Adrenal gland (tissue), 12 donors: ENCODE data around the gene PIGS. TPM values are rescaled to one million over a fixed set of nuclear protein-coding genes. Genes with fewer than 3 reads are reported as not detected.

Source experiments
- DNase-seq, 7 donors: peaks; one replicate each; pipeline ENCODE4 v3.0.0-alpha.2; 2019 to 2020
- H3K27ac ChIP-seq, 5 donors: fragments of 200-600 bp; sonication (generic) in 4 of 5; 1 replicate in 3 of 5; 2 replicates in 2 of 5; pipeline versions ENCODE4 v1.5.1 to v1.8.0; 2016 to 2020; ENCODE audit warnings: mild to moderate bottlenecking in 1 of 5
- H3K27me3 ChIP-seq: fragments of 200-600 bp; 2 replicates; pipeline ENCODE4 v1.8.0; 2021
- H3K36me3 ChIP-seq, 2 donors: fragments of 200-600 bp; replicated peaks in 1 of 2; 1 replicate in 1 of 2; 2 replicates in 1 of 2; pipeline versions ENCODE4 v1.5.1 to v1.8.0; 2018 to 2022
- H3K4me1 ChIP-seq, 2 donors: fragments of 200-600 bp; replicated peaks in 1 of 2; 1 replicate in 1 of 2; 2 replicates in 1 of 2; pipeline versions ENCODE4 v1.5.1 to v1.8.0; 2018 to 2021
- H3K4me3 ChIP-seq, 4 donors: fragments of 200-600 bp; sonication (generic) in 3 of 4; one replicate each; pipeline ENCODE4 v1.5.1; 2016 to 2018
- H3K9me3 ChIP-seq, 3 donors: fragments of 200-600 bp; sonication (generic) in 1 of 3; replicated peaks in 1 of 3; 1 replicate in 2 of 3; 2 replicates in 1 of 3; pipeline versions ENCODE4 v1.5.1 to v1.8.0; 2016 to 2021
- POLR2A ChIP-seq, 2 donors: fragments of 450-650 bp; IDR thresholded peaks; one replicate each; pipeline ENCODE4 v1.6.1; 2017; ENCODE audit warnings: antibody characterized with exemption in 2 of 2, mild to moderate bottlenecking in 2 of 2, moderate library complexity in 1 of 2
- WGBS, 4 donors: extraction: QIAGEN DNeasy Blood & Tissue Kit in 2 of 4; methylation state at CpG; one replicate each; pipeline versions ENCODE4 v1.1.5 to v1.1.7; 2013 to 2017; 5-methylcytosine and 5-hydroxymethylcytosine counted together
- intact Hi-C, 2 donors: fragments of 100-400 bp; cut with DNase I; formaldehyde crosslinking; loops; one replicate each; pipeline versions ENCODE4 v1.14.1 to v1.15.0; 2022 to 2023
- polyA plus RNA-seq, 3 donors: library from polyadenylated mRNA; stranded (reverse); fragments of 200-250 nt in 2 of 3; fragments of 350-450 nt in 1 of 3; fragmentation: Illumina TruSeq in 1 of 3; extraction: RNeasy Lipid Tissue Mini Kit (QIAGEN cat#74804) in 1 of 3; gene quantifications; one replicate each; pipeline ENCODE4 v1.2.3, GENCODE V29; 2013 to 2014
- total RNA-seq, 9 donors: library from RNA; depleted of rRNA in 4 of 9; stranded (reverse); fragments of >200 nt in 4 of 9; fragments of 120-200 nt in 1 of 9; fragmentation: NEBNext Ultra II Directional in 1 of 9; extraction: Animal tissue kit (Norgen Biotek cat#: 25700) in 1 of 9; gene quantifications; one replicate each; pipeline versions ENCODE4 v1.1.0 to v1.2.4, GENCODE V29; 2013 to 2023
- TF ChIP-seq, protein P1 (sequence below), 6 experiments: fragments of 450-650 bp in 4 of 6; fragments of 200-600 bp in 2 of 6; sonication (generic) in 1 of 6; IDR thresholded peaks; 1 replicate in 5 of 6; 2 replicates in 1 of 6; pipeline versions ENCODE4 v1.5.1 to v1.8.0; 2016 to 2021; ENCODE audit warnings: antibody characterized with exemption in 6 of 6, mild to moderate bottlenecking in 2 of 6, moderate library complexity in 1 of 6
- donor health status: healthy with polysubstance abuse.
- donor health status: Bipolar disorder and iron deficiency.
- donor health status: DM: yes; HTN: yes; CAD: no.
- donor health status: DM: no; HTN: no; CAD: no.
- donor health status: DM: no; HTN: no; CAD: no.
- donor health status: DM: yes; HTN: yes; CAD: no.

Gene PIGS
- total and polyA plus RNA-seq, 12 donors = 9.2 to 73.0 (median 55.6) TPM

DNA sequence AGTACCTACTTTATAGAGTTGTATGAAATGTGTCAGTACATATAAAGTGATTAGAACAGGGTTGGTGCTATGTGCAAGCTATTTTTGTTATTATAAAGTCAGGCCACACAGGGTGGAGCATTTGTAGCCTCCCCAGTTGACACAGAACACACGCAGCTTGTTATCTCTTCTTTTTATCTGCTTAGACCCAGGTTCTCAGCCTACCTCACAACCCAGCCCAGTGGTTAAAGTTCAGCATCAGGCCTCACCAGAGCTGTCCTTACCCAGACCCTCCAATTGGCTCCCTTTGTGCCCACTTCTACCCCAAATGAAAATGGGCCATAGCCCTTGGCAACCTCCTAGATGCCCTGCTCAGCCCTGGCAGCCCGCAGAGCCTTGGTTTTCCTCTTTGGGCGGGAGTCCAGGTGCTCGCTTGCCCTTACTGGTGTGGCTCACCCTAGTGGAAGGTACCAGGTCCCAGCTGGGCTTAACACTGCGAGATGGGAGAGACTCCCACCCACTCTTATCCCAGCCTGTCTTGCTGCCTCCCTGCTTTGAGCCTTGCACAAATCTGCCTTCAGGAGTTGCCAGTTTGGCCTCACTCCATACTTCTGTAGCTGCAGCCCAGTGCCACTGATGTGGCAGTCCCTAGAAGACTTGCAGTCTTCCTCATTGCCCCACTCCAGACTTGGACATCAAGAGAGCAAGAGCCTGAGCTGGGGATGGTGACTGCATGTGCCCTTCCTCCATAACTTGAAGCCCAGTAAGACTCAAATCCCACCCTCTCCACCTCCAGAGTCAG, 1.1 kb upstream of the PIGS start:
- intact Hi-C loops = no loop called here
- no peak for DNase-seq
- WGBS, 4 donors = 76 to 78% (median 77%) methylated on average over 5 of the region's 5 CpGs
- no peaks in the 10 kb centered on the region for H3K36me3 ChIP-seq
- H3K27ac ChIP-seq = peak overlapping the region in 2 of 5 donors; percentile 79 to 86
- H3K4me1 ChIP-seq = peaks cover 13 to 30% of the 10 kb centered on the region in 2 donors
- TF ChIP-seq, protein P1, sequence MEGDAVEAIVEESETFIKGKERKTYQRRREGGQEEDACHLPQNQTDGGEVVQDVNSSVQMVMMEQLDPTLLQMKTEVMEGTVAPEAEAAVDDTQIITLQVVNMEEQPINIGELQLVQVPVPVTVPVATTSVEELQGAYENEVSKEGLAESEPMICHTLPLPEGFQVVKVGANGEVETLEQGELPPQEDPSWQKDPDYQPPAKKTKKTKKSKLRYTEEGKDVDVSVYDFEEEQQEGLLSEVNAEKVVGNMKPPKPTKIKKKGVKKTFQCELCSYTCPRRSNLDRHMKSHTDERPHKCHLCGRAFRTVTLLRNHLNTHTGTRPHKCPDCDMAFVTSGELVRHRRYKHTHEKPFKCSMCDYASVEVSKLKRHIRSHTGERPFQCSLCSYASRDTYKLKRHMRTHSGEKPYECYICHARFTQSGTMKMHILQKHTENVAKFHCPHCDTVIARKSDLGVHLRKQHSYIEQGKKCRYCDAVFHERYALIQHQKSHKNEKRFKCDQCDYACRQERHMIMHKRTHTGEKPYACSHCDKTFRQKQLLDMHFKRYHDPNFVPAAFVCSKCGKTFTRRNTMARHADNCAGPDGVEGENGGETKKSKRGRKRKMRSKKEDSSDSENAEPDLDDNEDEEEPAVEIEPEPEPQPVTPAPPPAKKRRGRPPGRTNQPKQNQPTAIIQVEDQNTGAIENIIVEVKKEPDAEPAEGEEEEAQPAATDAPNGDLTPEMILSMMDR (IDR thresholded peaks at IDR 0.05) = no peak
- TF ChIP-seq POLR2A (IDR thresholded peaks at IDR 0.05) = no peak
- no peaks in the 10 kb centered on the region for H3K27me3 ChIP-seq
- H3K4me3 ChIP-seq = no peak overlapping the region
- H3K9me3 ChIP-seq = no peaks in the 10 kb centered on the region

GRCh38 chr17:28570716-28571360, 486 bp downstream of the PIGS start:
- intact Hi-C loops = no loop called here
- Histone ChIP-seq H3K4me3 (peak overlapping the region; percentile 5 to 91 (median 56)), H3K4me1 (peaks cover 13 to 25% of the 10 kb centered on the region in 2 donors), H3K27me3 (no peaks in the 10 kb centered on the region), H3K36me3 (no peaks in the 10 kb centered on the region), H3K9me3 (no peaks in the 10 kb centered on the region), H3K27ac (peak overlapping the region; percentile 17 to 86 (median 49))
- WGBS, 4 donors = 0 to 5% (median 1%) methylated on average over 4 to 39 of the region's 39 CpGs
- DNase-seq = peak in 5 of 7 donors; percentile 25 to 74 (median 51)
- TF ChIP-seq, protein P1 (IDR thresholded peaks at IDR 0.05) = no peak
- no peak for TF ChIP-seq POLR2A (IDR thresholded peaks at IDR 0.05)

GRCh38 chr17:28569446-28569845, 1.9 kb downstream of the PIGS start:
- H3K27ac ChIP-seq = no peak overlapping the region
- no peaks in the 10 kb centered on the region for H3K27me3 ChIP-seq
- H3K9me3 ChIP-seq = no peaks in the 10 kb centered on the region
- intact Hi-C loops = no loop called here
- TF ChIP-seq POLR2A (IDR thresholded peaks at IDR 0.05) = no peak
- TF ChIP-seq, protein P1 (IDR thresholded peaks at IDR 0.05) = no peak
- no peak overlapping the region for H3K4me3 ChIP-seq
- H3K4me1 ChIP-seq = peaks cover 13 to 25% of the 10 kb centered on the region in 2 donors
- H3K36me3 ChIP-seq = no peaks in the 10 kb centered on the region
- WGBS, 4 donors = 96 to 100% (median 98%) methylated on average over 1 of the region's 1 CpG
- DNase-seq = no peak

DNA sequence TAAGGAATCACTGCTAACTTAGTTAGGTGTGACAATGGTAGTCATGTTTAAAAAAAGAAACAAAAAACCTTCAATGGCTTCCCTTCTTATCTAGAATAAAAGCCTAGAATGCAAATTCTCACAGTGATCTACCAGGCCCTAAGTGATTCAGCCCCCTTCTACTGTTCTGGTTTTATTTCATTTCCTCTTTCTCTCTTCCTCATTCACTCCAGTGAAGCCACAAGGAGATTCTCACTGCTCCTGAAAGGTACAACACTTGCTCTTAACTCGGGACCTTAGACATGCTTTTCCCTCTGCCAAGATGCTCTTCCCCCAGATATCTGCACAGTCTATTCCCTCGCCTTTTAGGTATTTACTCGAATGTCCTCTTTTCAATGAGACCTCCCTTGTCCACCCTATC, 3.7 kb downstream of the PIGS start:
- peaks cover 0 to 11% of the 10 kb centered on the region in 2 donors for H3K36me3 ChIP-seq
- H3K27me3 ChIP-seq = no peaks in the 10 kb centered on the region
- no peaks in the 10 kb centered on the region for H3K9me3 ChIP-seq
- no peak overlapping the region for H3K4me3 ChIP-seq
- no peak overlapping the region for H3K27ac ChIP-seq
- WGBS, 4 donors = 72 to 89% (median 84%) methylated on average over 3 of the region's 3 CpGs
- DNase-seq = no peak
- H3K4me1 ChIP-seq = peaks cover 13 to 25% of the 10 kb centered on the region in 2 donors
- no peak for TF ChIP-seq POLR2A (IDR thresholded peaks at IDR 0.05)
- TF ChIP-seq, protein P1 (IDR thresholded peaks at IDR 0.05) = no peak
- intact Hi-C loops = no loop called here
